Astrocyte (in vitro differentiated cells and primary cell): ENCODE results near the gene SPPL2C.

Experiments used
- EZH2 ChIP-seq: IDR thresholded peaks from 2 replicates; pipeline ENCODE4 v1.6.1; 2012; ENCODE audit warnings: mild to moderate bottlenecking, low read length, inconsistent platforms; ENCODE audit not compliant: insufficient read depth
- TF ChIP-seq, protein P1 (sequence below): IDR thresholded peaks from 2 replicates; pipeline ENCODE4 v1.5.1; 2011; ENCODE audit warnings: low read depth, mild to moderate bottlenecking, inconsistent platforms, low read length, moderate library complexity; ENCODE audit not compliant: insufficient read depth

DNA sequence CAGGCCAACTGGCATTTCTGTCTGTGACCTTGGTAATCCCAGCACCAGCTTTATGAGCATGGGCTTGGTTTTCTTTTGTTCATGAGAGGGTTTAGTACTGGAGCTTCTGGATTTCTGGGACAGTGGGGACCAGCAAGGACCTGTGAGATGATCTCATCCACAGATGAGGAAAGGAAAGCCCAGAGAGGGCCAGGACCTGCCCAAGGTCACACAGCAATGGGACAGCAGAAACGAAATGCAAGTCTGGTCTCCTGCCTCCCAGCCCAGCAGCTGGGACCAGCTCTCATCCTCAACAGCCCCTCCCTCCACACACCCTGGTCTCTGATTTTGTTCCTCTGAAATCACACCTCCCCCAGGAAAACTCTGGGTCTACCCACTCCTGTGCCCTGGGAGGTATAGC is 7.2 kb downstream of the SPPL2C start:
- TF ChIP-seq, protein P1, sequence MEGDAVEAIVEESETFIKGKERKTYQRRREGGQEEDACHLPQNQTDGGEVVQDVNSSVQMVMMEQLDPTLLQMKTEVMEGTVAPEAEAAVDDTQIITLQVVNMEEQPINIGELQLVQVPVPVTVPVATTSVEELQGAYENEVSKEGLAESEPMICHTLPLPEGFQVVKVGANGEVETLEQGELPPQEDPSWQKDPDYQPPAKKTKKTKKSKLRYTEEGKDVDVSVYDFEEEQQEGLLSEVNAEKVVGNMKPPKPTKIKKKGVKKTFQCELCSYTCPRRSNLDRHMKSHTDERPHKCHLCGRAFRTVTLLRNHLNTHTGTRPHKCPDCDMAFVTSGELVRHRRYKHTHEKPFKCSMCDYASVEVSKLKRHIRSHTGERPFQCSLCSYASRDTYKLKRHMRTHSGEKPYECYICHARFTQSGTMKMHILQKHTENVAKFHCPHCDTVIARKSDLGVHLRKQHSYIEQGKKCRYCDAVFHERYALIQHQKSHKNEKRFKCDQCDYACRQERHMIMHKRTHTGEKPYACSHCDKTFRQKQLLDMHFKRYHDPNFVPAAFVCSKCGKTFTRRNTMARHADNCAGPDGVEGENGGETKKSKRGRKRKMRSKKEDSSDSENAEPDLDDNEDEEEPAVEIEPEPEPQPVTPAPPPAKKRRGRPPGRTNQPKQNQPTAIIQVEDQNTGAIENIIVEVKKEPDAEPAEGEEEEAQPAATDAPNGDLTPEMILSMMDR: no peak
- TF ChIP-seq EZH2: no peak
